GM12873 (cell line): ENCODE measurements around the gene INSM2.

Experiments
- CTCF ChIP-seq: IDR thresholded peaks from 2 replicates; pipeline ENCODE4 v1.5.1; 2012; ENCODE audit warnings: low read depth, mild to moderate bottlenecking, moderate library complexity, low read length, control low read depth; ENCODE audit not compliant: insufficient read depth; ENCODE audit errors: missing control alignments

INSM2 gene

GRCh38 chr14:35531960-35532747, 1.8 kb upstream of the INSM2 start:
- TF ChIP-seq CTCF, result no peak

- TF ChIP-seq CTCF, result no peak
Measured at GRCh38 chr14:35532783-35533356, 1.1 kb upstream of the INSM2 start.

- TF ChIP-seq CTCF, result peak; percentile 35
Measured at GRCh38 chr14:35534208-35534872, 376 bp downstream of the INSM2 start.

GRCh38 chr14:35534873-35535482, 1.0 kb downstream of the INSM2 start:
- TF ChIP-seq CTCF, result no peak

- no peak for TF ChIP-seq CTCF
Measured at GRCh38 chr14:35535483-35536112, 1.6 kb downstream of the INSM2 start.

- no peak for TF ChIP-seq CTCF
Measured at GRCh38 chr14:35539969-35540368, 6.0 kb downstream of the INSM2 start.
